GM12864 (cell line): ENCODE results near the gene AHNAK2.

Experiments used
- DNase-seq: peaks from one replicate; pipeline ENCODE4 v3.0.0-alpha.2; 2011; ENCODE audit warnings: low read depth
- H3K4me3 ChIP-seq: 2 replicates; pipeline ENCODE4 v1.5.1; 2011; ENCODE audit warnings: mild to moderate bottlenecking, low read depth, low read length, control low read depth
- CTCF ChIP-seq: IDR thresholded peaks from 2 replicates; pipeline ENCODE4 v1.5.1; 2011; ENCODE audit warnings: low read depth, mild to moderate bottlenecking, moderate library complexity, low read length, control low read depth, inconsistent platforms; ENCODE audit errors: missing control alignments

AHNAK2 gene

DNA sequence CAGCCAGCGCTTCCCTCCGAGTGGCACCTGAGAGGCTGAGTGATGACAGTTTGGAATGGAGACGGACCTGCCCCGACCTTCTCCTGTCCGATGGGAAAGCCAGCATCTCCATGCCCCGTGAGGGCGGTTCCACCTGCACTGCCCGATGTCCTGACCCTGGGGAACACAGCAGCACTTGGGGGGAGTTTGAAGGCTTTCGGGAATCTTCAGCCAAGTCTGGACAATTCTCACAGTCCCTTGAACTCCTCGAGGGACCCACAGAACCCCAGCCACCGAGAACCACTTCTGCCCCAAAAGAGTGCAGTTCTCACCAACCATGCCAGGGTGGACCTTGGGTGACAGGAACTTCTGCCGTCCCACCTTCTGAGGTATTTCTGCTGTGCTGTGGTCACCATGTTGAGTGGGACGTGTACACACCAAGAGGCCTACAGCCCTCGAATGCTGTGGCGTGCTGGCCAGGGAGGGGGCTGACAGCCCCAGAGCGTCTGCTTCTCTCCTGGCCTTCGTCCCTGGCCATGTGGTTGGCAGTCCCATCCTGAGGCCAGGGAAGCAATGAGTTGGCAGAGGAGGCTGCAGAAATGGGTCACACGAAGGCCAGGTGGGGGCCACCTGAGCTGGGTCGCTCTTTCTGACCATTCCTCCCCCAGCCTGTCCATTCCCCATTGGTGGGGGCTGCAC, 8.5 kb upstream of the AHNAK2 start:
- no peak for DNase-seq
- no peak for TF ChIP-seq CTCF
- H3K4me3 ChIP-seq: no peak overlapping the region; the same call in 1 of the 2 replicates

- TF ChIP-seq CTCF: no peak
- peak; percentile 47 for DNase-seq
- peak within 1 kb of the TSS; percentile 72 for H3K4me3 ChIP-seq
Observed at GRCh38 chr14:104985675-104986486, 7.7 kb upstream of the AHNAK2 start, which contains the start of gene CLBA1. Gene CLBA1 (plus strand): TSS chr14:104985788. CDS start chr14:104986432, 644 bp downstream.

- TF ChIP-seq CTCF: no peak
- DNase-seq: no peak
- H3K4me3 ChIP-seq: no peak overlapping the region
Observed at GRCh38 chr14:104984056-104984894, 6.1 kb upstream of the AHNAK2 start.

DNA sequence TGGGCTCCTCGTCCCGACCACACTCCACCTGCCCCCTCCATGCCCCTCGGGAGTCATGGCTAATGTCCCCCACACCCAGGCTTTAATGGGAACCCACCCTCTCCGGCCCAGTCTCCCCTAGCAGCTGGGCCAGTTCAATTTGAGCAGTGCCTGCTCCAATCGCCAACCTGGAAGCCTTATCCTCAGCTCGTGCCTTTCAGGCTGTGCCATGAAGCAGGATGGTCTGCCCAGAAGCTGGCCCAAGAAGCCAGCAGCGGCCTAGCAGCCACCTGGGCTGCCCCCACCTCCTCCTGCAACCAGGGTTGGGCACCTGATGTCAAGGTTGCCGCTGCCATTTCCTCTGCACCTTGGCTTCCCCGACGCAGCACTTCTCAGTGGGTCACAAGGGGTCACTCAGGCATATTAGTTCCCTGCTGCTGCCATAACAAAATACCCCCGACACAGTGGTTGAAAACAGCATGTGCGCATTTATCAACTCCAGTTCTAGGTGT, 5.1 kb upstream of the AHNAK2 start:
- no peak overlapping the region for H3K4me3 ChIP-seq
- no peak for DNase-seq
- TF ChIP-seq CTCF: no peak

DNA sequence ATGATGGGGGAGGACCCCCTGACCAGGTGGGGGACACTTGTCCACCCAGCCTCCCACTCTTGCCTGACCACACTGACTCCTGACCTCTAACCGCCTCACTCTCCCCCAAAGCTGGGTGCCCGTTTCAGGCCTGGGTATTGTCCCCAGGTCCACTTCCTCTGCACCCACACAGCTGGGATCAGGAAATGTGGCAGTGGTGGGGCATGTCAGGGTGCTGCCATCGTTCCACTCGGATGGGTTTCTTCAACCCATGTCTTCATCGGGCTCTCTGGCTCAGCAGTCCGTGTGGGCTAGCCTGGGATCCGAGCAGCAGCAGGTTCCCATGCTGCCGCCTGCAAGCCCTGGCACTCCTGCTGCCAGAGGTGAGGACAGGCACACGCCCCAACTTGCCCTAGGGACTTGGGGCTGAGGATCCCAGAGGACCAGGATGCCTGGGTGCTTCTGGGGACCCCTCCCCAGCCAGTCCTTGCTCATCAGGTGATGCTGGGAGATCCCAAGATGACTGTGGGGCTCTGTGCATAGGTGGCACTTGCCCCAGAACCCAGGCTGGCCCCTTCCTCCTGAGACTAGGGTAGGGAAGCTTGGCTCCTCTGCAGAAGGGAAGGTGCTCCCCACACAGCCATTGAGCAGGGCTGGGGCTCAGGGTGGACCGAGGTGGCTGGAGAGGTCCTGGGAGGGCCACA, 4.5 kb upstream of the AHNAK2 start:
- no peak for TF ChIP-seq CTCF
- DNase-seq: no peak

More for the DNA sequence above, 4.5 kb upstream of the AHNAK2 start:
- no peak overlapping the region for H3K4me3 ChIP-seq
